LHCN-M2 (cell line): ENCODE data around the gene PHLDA1. TPM values are rescaled to one million over a fixed set of nuclear protein-coding genes. Genes with fewer than 3 reads are reported as not detected.
"Not testable (repeated sequence)": the region's sequence is repeated elsewhere in the genome, so short reads cannot be mapped to it uniquely, and the experiment has no call there.

Experiments used
- DNase-seq: peaks from one replicate; pipeline ENCODE4 v3.0.0-alpha.2; 2012; ENCODE audit warnings: low read depth
- total RNA-seq: library from RNA; depleted of rRNA; stranded (reverse); fragments of >200 nt; gene quantifications from 2 replicates; pipeline ENCODE4 v1.2.3, GENCODE V29; 2014; rRNA removed

PHLDA1 gene
- total RNA-seq, 1 experiment from 2014 or later: 191 TPM

DNA sequence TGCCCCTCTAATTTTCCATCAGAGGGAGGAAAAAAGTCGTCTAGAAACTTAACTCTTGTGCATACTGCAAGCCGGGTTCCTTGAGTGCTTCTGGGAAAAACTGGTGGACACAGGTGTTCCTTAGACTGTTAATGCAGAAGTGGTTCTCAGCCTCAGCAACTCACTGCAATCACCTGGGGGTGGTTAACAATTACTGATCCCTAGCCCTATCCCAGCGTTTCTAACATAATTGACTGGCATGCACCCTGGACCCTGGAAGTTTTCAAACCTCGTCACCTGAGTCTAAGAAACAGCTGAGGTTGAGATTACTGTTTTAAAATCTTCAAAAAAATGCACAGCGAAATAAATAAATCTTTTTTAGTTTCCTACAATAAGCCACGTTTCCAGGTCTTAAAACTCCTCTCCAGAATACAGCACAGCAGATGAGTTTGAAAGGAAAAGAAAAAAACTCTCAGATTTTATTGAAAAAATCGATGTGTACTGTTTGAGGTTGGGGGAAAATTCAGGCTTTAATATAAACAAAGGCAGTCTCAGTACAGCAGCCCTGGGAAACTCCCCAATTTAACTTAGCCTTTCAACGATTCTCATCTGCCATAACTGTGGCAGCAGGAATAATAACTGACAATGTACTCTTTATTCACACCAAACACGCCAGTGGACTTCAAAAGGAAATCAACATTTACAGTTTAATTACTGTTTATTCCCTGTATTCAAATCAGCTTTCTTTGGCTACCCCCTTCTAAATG lies 45.4 kb downstream of the PHLDA1 start:
- DNase-seq: no peak

DNA sequence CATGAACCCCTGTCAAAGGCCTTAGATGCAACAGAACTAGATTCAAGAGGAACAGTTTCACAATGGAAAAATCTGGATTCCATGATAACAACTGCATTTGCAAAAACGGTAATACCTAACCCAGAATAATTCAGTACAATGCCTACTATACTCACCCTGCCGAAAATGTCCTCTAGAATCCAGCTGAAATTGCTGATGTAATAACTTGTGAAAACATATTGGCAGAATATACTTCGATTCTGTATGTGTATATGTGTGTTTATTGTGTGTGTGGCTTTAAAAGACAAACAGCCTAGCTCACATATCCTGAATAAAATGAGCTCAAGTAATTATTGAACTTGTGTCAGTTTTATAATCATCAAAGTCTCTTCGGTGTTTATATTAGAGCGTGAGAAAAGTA lies 46.0 kb downstream of the PHLDA1 start:
- no peak for DNase-seq

DNA sequence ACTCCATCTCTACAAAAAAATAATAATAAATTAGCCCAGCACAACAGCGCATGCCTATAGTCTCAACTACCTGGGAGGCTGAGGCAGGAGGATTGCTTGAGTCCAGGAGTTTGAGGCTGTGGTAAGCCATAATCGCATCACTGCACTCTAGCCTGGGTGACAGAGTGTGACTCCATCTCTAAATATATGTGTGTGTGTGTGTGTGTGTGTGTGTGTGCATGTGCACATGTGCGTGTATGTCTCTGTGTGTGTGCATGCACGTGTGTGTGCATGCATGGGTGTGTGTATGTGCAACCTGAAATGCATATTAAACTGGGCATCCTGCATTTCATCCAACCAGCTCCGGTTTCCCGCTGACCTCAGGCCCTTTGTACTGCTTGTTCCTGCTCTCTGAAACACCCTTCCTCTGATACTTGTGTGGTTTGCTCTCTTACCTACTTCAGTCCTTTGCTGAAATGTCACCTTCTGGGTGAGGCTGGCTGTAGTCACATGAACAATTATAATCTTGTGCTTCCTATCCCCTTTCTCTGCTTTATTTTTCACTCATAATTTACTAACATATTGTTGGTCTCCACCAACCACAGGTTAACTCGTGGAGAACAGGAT lies 46.9 kb downstream of the PHLDA1 start:
- no peak for DNase-seq

DNA sequence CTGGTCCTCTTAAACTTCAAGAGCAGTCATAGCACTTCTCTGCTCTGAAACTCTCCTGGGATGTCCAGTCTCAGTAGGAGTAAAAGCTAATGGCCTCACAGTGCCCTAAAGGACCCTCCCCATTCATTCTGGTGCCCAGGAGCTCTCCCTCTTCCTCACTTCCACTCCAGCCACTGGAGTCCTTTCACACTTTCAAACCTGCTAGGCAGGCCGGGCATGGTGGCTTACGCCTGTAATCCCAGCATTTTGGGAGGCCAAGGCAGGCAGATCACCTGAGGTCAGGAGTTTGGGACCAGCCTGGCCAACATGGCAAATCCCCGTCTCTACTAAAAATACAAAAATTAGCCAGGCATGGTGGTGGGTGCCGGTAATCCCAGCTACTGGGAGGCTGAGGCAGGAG lies 47.7 kb downstream of the PHLDA1 start:
- DNase-seq: not testable (repeated sequence)

DNA sequence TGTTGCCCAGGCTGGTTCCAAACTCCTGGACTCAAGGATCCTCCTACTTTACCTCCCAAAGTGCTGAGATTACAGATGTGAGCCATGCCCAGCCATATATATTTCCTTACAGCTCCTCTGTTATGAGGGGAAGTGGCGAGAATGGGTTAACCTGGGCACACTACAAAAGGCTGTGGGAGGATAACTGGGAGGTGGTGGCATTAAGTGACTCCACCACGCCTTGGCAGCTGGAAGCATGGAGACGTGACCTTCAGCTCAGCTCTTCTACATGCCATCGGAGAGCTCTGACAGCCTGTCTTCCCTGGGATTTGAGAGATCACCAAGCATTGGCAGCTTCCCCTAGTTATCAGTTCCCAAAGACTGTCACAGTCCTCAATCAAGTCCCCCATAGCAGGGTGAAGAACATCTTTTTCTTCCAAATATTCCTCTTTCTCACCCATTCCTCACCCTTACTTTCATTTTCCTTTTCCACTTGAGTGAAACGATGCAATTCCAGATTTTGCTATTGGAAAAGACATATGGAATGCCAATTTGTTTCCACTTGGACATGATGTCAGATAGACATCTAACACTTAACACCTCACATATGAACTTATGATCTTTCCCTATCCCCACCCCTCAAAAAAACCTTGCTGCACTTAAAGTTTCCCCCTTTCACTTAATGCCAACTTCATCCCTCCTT lies 48.5 kb downstream of the PHLDA1 start:
- DNase-seq: peak; percentile 32

DNA sequence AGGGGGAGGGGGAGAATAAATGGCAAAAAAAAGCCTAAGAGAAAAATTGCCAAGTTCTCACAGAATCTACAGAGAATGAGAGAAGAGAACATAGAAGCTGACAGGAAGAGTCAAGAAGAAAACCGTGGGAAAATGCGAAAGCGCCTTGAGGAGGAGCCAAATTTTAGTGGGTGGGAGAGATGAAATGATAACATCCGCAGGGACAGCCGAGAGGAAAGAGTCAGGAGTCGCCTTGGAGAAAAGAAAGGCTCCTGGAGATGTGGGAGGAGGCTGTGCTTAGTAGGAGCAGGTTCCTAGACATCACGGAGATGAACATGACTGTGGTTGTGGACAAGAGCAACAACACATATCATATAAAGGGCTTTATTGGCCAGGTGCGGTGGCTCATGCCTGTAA lies 49.4 kb downstream of the PHLDA1 start:
- no peak for DNase-seq

DNA sequence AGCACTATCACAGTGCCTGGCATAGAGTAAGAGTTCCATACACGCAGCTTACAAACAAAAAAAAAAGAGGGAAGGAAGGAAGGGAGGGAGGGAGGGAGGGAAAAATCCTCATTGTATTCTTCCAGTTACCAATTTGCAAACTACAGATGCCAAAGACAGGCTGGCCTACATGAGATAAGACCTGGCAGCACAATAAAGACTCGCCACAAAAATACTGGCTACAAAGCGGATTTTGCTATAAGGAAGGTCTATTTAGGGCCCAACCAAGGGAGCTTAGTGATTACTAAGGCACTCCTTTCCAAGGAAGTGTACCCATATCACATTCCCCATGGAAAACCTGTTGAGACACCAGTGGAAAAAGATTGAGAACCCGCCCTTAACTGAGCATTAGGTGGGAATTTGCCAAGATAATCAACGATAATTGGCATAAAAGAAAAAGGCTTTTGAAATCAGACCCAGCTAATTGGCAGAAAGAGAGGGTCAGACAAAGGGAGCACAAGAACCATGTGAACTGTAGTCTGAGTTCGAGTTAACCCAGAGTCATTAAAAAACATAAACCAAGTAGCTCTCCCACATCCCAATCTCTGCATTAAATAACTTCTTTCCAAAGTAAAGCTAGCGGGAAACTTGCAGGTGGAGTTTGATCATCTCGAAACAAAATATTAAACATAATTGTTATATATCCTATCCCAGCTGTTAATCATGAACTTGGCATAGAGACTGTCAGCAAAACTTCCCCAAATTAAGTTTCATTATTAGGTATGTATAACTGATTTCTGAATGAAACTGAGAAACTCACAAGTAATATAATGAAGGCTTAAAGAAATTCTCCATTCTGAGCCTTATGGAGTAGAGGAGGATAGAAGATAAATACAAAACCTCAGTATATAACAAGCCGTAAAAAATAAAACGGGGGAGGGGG lies 50.1 kb downstream of the PHLDA1 start:
- no peak for DNase-seq

DNA sequence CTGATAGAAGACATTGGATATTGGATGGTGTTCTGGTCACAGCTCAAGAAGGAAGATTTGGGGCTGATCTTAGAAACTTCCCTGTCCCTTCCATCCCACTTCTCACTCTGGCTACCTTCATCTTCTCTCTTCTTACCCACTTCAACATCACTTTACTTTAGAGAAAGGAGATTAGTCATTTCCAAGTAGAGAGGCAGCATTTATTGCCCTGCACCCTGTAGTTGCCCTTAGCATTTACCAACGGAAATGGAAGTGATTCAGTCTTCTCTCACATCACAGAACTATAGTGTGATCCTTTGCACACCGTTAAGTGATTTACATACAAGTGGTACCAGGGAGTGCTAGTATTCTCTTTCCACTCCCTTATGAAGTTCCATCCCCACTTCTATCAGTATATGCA lies 52.4 kb downstream of the PHLDA1 start:
- DNase-seq: peak; percentile 71

DNA sequence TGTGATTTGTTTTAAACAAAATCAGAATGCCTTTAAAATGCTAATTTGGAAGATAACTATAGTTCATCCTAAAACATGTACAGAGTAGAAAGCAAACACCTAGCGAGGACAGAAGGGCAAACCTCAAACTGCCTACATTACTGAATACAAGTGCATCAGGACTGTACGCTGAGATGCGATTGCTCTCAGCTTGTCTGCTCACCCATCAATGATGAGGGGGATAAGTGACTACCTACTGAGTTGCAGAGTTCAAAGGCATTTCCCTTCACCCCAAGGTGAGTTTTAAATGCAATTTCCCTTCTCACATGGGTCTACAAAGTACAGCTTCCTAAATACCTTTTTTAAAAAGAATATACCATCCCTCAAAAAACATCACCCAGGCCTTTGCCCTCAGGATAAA lies 52.9 kb downstream of the PHLDA1 start:
- DNase-seq: no peak

DNA sequence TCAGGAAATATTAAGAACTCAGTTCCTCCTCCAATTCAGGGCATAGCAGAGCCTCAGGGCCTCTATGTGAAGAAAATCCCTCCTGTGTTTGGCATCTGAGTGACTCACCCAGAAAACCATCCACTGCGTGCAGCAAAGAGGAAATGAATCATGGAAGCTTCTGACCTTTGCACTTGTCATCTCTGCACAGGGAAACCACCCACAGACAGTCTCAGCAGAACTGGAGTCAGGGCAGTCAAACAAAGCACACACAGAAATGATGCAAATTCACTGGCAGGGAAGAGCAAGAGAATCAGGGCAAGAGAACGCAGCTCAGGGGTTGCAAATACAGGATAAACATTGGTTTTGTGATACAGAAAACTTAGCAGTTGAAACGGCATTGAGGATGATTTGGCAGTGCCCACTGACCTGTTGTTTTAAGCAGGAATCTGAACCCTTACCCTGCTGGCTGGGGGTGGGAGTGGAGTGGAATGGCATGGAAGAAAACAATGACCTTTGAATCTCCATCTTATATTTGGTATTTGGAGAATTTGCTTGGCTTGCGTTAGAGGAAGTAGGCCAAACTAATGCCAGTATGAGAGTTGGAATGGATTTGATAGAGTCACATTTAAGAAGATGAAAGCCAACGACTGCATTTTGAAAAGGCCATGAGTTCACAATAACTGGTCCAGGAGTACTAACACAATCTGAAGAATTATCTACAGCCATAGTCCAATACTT lies 53.5 kb downstream of the PHLDA1 start:
- peak; percentile 100 for DNase-seq

DNA sequence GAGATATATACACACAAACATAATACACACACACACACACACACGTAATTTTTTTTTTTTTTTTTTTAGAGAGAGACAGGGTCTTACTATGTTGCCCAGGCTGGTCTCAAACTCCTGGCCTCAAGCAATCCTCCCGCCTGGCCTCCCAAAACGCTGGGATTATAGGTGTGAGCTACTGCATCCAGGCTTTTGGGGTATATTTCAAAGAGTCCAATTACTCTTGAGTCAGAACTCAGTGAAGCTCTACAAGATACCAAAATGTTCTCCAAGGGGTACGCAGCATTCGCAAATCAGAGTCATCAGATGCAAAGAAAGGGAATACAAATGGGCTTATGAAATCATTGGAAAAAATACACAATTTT lies 54.0 kb downstream of the PHLDA1 start:
- DNase-seq: no peak

DNA sequence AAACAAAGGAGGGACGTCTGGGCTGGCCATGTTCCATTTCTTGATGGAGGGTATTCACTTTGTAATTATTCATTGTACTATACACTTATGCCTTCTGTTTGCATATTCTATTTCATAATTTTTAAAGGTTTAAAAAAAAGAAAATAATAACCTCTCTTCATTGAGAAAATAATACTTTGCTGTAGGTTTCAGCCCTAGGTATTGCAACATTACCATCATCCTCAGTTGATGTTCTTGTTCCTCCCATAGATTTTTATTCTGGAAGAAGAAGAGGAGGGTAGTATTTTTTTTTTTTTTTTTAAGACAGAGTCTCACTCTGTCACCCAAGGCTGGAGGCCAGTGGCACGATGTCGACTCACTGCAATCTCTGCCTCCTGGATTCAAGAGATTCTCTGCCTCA lies 54.7 kb downstream of the PHLDA1 start:
- no peak for DNase-seq

DNA sequence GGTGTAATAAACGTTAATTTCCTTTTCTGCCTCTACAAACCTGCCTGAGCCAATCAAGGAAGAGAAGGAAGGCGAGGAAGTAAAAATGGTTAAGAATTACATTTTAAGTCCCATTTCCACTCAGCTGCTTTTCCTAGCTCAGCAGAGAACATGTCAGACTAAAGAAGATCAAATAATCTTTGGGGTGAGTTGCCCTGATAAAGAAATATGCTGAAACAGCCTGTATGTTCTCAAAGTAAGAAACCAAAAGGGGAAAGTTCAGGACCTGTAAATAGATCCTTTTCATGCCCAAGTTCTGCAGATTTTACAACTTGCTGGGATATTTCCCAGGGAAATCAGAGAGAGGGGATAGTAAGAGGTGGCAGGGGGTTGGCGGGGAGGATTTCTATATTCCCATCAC lies 55.5 kb downstream of the PHLDA1 start:
- DNase-seq: no peak

DNA sequence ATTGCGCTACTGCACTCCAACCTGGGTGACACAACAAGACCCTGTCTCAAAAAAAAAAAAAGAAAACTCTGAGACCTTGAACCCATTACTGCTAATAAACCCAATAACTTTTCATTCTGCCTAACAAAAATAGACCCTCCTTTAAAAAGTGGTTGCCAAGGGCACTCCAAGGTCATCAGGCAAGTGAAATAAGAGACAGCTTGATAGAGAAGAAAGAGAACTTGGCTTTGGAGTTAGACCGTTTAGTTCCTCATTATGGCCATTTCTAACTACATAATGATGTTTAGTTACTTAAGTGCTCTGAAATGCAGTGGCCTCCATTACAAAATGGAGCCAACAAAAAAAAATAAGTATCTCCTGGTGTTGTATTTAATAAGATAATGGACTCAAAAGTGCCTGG lies 55.9 kb downstream of the PHLDA1 start:
- no peak for DNase-seq

Other genes with a start within 250 kb of the PHLDA1 start
- gene NAP1L1, start 52.9 kb upstream of the PHLDA1 start, total RNA-seq: 397 and 482 TPM in 2 replicates